ENCODE results near the gene GALNT5.
"Not testable (repeated sequence)": the region's sequence is repeated elsewhere in the genome, so short reads cannot be mapped to it uniquely, and the experiment has no call there.

Gene GALNT5

GRCh38 chr2:157251932-157252331 is 5.6 kb upstream of the GALNT5 start:
- no peak for DNase-seq (ENCODE audit: low read depth)

DNA sequence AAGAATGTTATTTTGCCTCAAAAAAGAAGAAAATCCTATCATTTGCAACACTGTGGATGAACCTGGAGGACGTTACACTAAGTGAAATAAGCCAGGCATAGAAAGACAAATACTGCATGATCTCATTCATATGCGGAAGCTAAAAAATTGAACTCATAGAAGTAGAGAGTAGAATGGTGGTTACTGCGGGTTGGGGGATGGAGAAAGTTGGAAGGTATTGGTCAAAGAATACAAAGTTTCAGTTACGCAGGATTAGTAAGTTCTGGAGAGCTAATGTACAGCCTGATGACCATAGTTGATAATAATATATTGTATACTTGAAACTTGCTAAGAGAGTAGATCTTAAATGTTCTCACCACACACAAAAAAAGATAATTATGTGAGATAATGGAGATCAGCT is 5.0 kb upstream of the GALNT5 start:
- DNase-seq (ENCODE audit: low read depth), result no peak

DNA sequence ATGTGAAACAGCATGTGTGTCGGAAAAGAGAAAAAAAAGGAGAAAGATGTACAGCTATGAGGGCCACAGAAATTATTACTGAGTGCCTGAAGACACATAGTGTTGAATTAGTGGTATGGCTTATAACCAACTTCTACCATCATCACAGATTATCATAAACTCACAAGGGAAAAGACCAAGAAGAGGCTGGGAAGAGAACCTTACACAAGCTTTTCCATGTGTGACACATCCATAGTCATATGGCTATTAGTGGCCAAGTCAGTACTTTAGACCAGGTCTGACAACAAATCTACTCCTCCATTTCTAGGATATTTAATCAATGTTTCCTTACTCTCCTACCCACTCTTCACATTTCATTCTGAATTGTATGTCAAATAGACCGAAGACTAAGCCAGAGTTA is 3.5 kb upstream of the GALNT5 start:
- DNase-seq (ENCODE audit: low read depth), result peak; percentile 82

DNA sequence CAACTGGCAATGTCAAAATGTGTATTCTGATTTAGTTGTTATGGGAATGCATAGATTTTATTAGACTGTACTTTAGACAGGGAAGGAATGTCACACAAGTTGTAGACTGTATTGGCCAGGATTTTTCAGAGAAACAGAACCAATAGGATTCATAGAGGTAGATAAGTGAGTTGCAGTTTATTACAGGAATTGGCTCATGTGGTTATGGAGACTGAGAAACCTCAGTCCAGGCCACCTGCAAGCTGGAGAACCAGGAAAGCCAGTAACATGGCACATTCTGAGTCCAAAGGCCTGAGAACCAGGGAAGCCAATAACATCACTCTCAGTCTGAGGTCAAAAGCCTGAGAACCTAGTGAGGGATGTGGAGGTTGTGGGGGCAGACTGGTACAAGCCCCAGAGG is 1.8 kb upstream of the GALNT5 start:
- no peak for DNase-seq (ENCODE audit: low read depth)

- DNase-seq (ENCODE audit: low read depth), result no peak
These were observed 879 bp upstream of the GALNT5 start for GRCh38 chr2:157256626-157257025.

DNA sequence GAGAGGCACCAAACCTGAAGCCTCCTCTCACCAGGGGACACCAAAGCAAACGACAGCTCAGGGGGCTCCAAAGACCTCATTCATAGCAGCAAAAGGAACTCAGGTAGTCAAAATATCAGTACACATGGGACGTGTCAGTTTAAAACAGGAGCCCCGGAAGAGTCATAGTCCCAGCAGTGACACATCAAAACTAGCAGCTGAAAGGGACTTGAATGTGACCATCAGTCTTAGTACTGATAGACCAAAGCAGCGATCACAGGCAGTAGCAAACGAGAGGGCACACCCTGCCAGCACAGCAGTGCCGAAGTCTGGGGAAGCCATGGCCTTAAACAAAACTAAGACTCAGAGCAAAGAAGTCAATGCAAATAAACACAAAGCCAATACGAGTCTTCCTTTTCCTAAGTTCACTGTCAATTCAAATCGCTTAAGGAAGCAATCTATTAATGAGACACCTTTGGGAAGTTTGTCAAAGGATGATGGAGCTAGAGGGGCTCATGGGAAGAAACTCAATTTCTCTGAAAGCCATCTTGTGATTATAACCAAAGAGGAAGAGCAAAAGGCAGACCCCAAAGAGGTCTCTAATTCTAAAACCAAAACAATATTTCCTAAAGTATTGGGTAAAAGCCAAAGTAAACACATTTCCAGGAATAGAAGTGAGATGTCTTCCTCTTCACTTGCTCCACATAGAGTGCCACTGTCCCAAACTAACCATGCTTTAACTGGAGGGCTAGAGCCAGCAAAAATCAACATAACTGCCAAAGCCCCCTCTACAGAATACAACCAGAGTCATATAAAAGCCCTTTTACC is 1.2 kb downstream of the GALNT5 start:
- no peak for DNase-seq (ENCODE audit: low read depth)

- no peak for DNase-seq (ENCODE audit: low read depth)
These were observed 1.9 kb downstream of the GALNT5 start for GRCh38 chr2:157259386-157259785.

- no peak for DNase-seq (ENCODE audit: low read depth)
These were observed 2.5 kb downstream of the GALNT5 start for GRCh38 chr2:157259960-157260359.

GRCh38 chr2:157260533-157261198 is 3.2 kb downstream of the GALNT5 start:
- DNase-seq (ENCODE audit: low read depth), result no peak

- DNase-seq (ENCODE audit: low read depth), result peak; percentile 65
These were observed 3.8 kb downstream of the GALNT5 start for GRCh38 chr2:157261199-157261782.

GRCh38 chr2:157262248-157262647 is 4.7 kb downstream of the GALNT5 start:
- DNase-seq (ENCODE audit: low read depth), result no peak

GRCh38 chr2:157264099-157264498 is 6.6 kb downstream of the GALNT5 start:
- DNase-seq (ENCODE audit: low read depth), result peak; percentile 48

DNA sequence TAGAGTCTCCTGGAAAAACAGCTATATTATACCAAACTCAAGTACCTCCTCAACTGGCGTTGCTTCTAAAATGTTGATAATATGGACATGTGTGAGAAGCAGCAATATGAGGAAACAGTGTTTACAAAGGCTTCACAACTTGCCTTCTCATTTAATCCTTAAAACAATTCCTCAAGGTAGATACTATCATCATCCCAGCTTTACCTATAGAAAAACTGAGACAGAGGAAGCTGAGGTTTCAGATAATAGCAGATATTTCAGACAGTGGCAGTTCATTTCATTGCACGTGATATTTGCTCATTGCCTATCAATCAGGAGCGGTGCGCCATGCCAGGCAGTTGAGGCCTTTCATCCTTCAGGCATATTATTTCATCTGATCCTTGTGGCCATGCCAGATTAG is 8.3 kb downstream of the GALNT5 start:
- no peak for DNase-seq (ENCODE audit: low read depth)

DNA sequence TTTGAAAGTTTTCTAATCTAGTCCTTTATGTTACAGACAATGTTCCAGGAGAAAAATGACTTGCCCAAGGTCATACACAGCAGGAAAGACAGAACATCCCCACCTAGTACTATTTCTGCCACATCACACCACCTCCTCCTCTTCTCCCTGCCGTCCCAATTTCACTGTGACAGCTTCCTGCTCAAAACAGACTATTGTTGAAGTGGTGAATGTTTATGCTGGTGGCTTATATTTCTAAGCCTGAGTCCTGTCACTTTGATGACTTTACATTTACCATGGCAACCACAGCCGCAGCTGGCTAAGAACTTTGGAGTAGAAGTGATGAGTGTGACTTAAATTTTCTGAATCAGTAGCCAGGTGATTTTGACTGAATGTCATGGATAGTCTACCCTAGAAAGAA is 10.0 kb downstream of the GALNT5 start:
- DNase-seq (ENCODE audit: low read depth), result no peak

GRCh38 chr2:157269060-157269459 is 11.6 kb downstream of the GALNT5 start:
- no peak for DNase-seq (ENCODE audit: low read depth)

- DNase-seq (ENCODE audit: low read depth), result no peak
These were observed 12.4 kb downstream of the GALNT5 start for GRCh38 chr2:157269922-157270321.

DNA sequence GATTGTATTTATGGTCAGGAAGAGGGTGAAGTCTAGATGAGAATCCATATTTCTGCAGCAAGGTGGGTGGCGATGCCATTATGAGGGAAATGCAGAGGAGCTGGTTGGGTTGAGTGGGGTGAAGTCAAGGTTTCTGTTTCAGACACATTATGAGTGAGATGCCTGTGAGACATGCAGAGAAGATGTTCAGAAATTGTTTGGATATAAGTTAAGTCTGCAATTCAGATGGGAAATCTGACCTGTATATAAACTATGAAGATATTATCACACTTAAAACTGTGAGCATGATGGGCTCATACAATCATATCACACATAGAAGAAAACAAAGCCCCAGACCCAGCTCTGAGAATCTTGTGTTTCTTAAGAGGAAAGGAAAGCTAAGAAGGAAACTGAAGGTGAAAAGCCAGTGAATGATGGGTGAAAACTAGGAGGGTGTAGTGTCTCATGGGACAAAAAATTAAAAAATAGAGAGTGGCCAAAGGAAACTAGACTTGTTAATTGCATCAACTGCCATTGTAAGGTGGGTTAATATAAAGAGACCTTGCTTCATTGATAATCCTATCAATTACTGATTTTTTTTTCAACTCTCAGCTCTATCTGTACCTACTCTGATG is 14.2 kb downstream of the GALNT5 start:
- no peak for DNase-seq (ENCODE audit: low read depth)

DNA sequence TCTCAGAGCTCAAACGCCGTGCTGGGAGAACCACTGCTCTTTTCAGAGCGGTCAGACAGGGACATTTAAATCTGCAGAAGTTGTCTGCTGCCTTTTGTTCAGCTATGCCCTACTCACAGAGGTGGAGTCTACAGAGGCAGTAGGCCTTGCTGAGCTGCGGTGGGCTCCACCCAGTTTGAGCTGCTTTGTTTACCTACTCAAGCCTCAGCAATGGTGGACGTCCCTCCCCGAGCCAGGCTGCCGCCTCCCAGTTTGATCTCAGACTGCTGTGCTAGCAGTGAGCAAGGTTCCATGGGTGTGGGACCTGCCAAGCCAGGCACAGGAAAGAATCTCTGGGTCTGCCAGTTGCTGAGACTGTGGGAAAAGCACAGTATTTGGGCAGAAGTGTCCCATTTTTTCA is 21.8 kb downstream of the GALNT5 start:
- not testable (repeated sequence) for DNase-seq (ENCODE audit: low read depth)

- no peak for DNase-seq (ENCODE audit: low read depth)
These were observed 23.8 kb downstream of the GALNT5 start for GRCh38 chr2:157281316-157281715.

DNA sequence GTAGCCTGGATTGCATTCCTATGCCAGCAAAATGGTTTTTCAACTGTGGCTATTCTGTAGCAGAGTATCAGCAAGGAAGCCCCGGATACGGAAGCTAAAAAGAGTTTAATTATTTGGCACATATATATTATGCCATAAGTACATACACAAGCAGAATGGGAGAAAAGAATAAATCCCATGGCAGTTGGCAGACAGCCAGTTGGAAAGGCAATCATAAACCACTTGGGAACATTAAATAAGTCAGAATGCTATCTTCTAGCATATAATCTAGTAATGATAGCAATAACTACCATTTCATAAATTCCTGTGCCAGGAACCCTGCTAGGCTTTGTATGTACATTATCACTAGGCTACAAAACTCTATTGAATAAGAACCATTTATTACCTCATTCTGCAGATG is 26.0 kb downstream of the GALNT5 start:
- DNase-seq (ENCODE audit: low read depth), result no peak

- DNase-seq (ENCODE audit: low read depth), result no peak
These were observed 29.7 kb downstream of the GALNT5 start for GRCh38 chr2:157287160-157287559.

DNA sequence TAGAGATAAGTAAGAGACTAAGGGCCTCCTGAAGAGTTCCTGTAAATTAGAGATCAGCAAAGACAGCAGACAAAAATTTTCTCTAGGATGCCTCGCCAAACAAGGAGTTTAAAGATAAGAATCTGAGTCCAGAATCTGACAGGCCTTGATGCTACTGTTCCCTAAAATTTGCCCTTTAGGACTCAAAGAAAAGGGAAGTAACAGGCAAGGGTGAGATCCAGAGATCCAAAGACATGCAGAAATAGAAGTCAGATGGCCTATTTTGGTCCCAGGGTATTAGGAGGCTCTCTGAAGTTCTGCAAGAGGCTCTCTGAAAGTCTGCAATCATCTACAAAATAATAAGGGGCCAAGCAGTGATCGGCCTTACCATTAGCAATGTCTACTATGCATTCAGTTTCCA is 33.0 kb downstream of the GALNT5 start:
- no peak for DNase-seq (ENCODE audit: low read depth)

GRCh38 chr2:157291018-157291417 is 33.5 kb downstream of the GALNT5 start:
- no peak for DNase-seq (ENCODE audit: low read depth)

Data from stromal cell of bone marrow (primary cell).